K562 (cell line): ENCODE measurements around the gene GBX1. TPM values are rescaled to one million over a fixed set of nuclear protein-coding genes. Genes with fewer than 3 reads are reported as not detected.

Experiments
- ATAC-seq: fragments of 200-7000 bp; cut with Tn5 transposase; 3 replicates; pipeline ENCODE4 v1.9.1; 2020; ENCODE audit warnings: moderate library complexity
- BruUV-seq: library from RNA; stranded (reverse); fragments of 400-500 nt; replicated peaks from 2 replicates; lab custom pipeline; 2021; lab: Mats Ljungman, UMichigan
- CTCF ChIA-PET: fragments of 300-600 bp; formaldehyde crosslinking; extraction: SDS; loops from one replicate; lab custom pipeline; 2021; ENCODE audit warnings: low intra/inter-chr PET ratio; lab: Yijun Ruan, JAX
- POLR2A ChIA-PET: fragments of 300-600, 350-650 bp; sonication (Branson Sonifier 250); formaldehyde crosslinking; extraction: SDS; loops from one replicate; lab custom pipeline; 2021; ENCODE audit warnings: antibody characterized with exemption, inconsistent platforms; lab: Yijun Ruan, JAX
- DNase-seq, 4 experiments: peaks; one replicate each; pipeline versions ENCODE4 v3.0.0 to v3.0.0-alpha.2; 2011 to 2018; ENCODE audit warnings: low spot score in 3 of 4, mixed read lengths in 3 of 4; ENCODE audit errors: extremely low read depth in 1 of 4
- FAIRE-seq: peaks from 2 replicates; lab custom pipeline; 2011; peaks lifted over from hg19 to GRCh38; lab: Jason Lieb, UNC
- H2AFZ ChIP-seq: 2 replicates; pipeline ENCODE4 v1.6.0; 2011; ENCODE audit warnings: low read depth, low read length, control low read depth, inconsistent platforms
- H3K27ac ChIP-seq: fragments of 200-600 bp; 3 replicates; pipeline ENCODE4 v1.8.0; 2011; ENCODE audit warnings: low read depth, mild to moderate bottlenecking, control low read depth, inconsistent platforms, low read length, moderate library complexity, mixed read lengths; ENCODE audit errors: extremely low read depth
- H3K27me3 ChIP-seq, 2 experiments: fragments of 300-600 bp in 1 of 2; 2 replicates in 1 of 2; 3 replicates in 1 of 2; pipeline versions ENCODE4 v1.6.0 to v1.8.0; 2011; ENCODE audit warnings: inconsistent platforms in 2 of 2, low read length in 2 of 2, mild to moderate bottlenecking in 1 of 2, mixed read lengths in 1 of 2, moderate library complexity in 1 of 2; ENCODE audit not compliant: control insufficient read depth in 2 of 2, insufficient read depth in 2 of 2
- H3K36me3 ChIP-seq: fragments of 300-600 bp; 3 replicates; pipeline ENCODE4 v1.8.0; 2011; ENCODE audit warnings: mild to moderate bottlenecking, low read length, inconsistent platforms; ENCODE audit not compliant: control insufficient read depth, insufficient read depth
- H3K4me1 ChIP-seq, 2 experiments: fragments of 200-600 bp in 1 of 2; replicated peaks in 1 of 2; 2 replicates in 1 of 2; 3 replicates in 1 of 2; pipeline versions ENCODE4 v1.5.1 to v1.8.0; 2011; ENCODE audit warnings: inconsistent platforms in 2 of 2, low read length in 2 of 2, mild to moderate bottlenecking in 1 of 2, mixed read lengths in 1 of 2, moderate library complexity in 1 of 2; ENCODE audit not compliant: control insufficient read depth in 2 of 2, insufficient read depth in 2 of 2
- H3K4me2 ChIP-seq: 2 replicates; pipeline ENCODE4 v1.6.1; 2011; ENCODE audit warnings: low read length, control low read depth, inconsistent platforms, mixed read lengths; ENCODE audit not compliant: insufficient read depth
- H3K4me3 ChIP-seq: fragments of 200-600 bp; sonication (generic), shearing (Covaris generic); 2 replicates; pipeline ENCODE4 v1.5.1; 2016; ENCODE audit warnings: control low read depth, inconsistent platforms
- H3K79me2 ChIP-seq: fragments of 200-600 bp; 3 replicates; pipeline ENCODE4 v1.8.0; 2011; ENCODE audit warnings: low read length, inconsistent platforms; ENCODE audit not compliant: control insufficient read depth, insufficient read depth
- H3K9ac ChIP-seq, 2 experiments: 2 replicates each; pipeline versions ENCODE4 v1.6.0 to v1.6.1; 2011; ENCODE audit warnings: low read depth in 2 of 2, low read length in 2 of 2, control low read depth in 1 of 2, inconsistent platforms in 1 of 2, mild to moderate bottlenecking in 1 of 2, mixed read lengths in 1 of 2; ENCODE audit not compliant: insufficient read depth in 1 of 2
- H3K9me1 ChIP-seq: one replicate; pipeline ENCODE4 v1.6.0; 2011; ENCODE audit warnings: inconsistent platforms, mild to moderate bottlenecking, low read length, moderate library complexity; ENCODE audit not compliant: control insufficient read depth, insufficient read depth
- H3K9me3 ChIP-seq: replicated peaks from 2 replicates; pipeline ENCODE4 v1.5.1; 2011; ENCODE audit warnings: low read depth, low read length, inconsistent platforms; ENCODE audit not compliant: control insufficient read depth, insufficient read depth
- H4K20me1 ChIP-seq: replicated peaks from 2 replicates; pipeline ENCODE4 v1.6.1; 2011; ENCODE audit warnings: low read length, inconsistent platforms, mixed read lengths; ENCODE audit not compliant: control insufficient read depth, insufficient read depth
- DMBX1 ChIP-seq: fragments of 250-450 bp; sonication (Bioruptor Pico); IDR thresholded peaks from 2 replicates; pipeline ENCODE4 v1.8.0; 2022; ENCODE audit warnings: inconsistent platforms, mild to moderate bottlenecking, moderate library complexity, borderline replicate concordance
- GTF2E2 ChIP-seq: fragments of 200-800 bp; sonication (Bioruptor generic); IDR thresholded peaks from 2 replicates; pipeline ENCODE4 v1.6.1; 2016; ENCODE audit warnings: missing genetic modification characterization, missing compliant biosample characterization
- L3MBTL2 ChIP-seq: fragments of 450-650 bp; IDR thresholded peaks from 2 replicates; pipeline ENCODE4 v1.6.1; 2016; ENCODE audit warnings: mild to moderate bottlenecking, moderate library complexity
- MBD2 ChIP-seq: sonication (generic); IDR thresholded peaks from 2 replicates; pipeline ENCODE4 v1.6.1; 2016; ENCODE audit warnings: low read depth, borderline replicate concordance
- NCOA2 ChIP-seq, 2 experiments: fragments of 450-650 bp; IDR thresholded peaks; 2 replicates each; pipeline ENCODE4 v1.6.1; 2018; ENCODE audit warnings: mild to moderate bottlenecking in 2 of 2, moderate library complexity in 1 of 2; ENCODE audit not compliant: partially characterized antibody in 2 of 2
- RBFOX2 ChIP-seq: fragments of 200-400 bp; formaldehyde crosslinking; IDR thresholded peaks from 2 replicates; pipeline ENCODE4 v1.6.1; 2017; ENCODE audit warnings: low read depth, mild to moderate bottlenecking, low read length, moderate library complexity
- SIX5 ChIP-seq, 2 experiments: IDR thresholded peaks; 2 replicates each; pipeline ENCODE4 v1.6.1; 2011; ENCODE audit warnings: low read length in 2 of 2, borderline replicate concordance in 1 of 2, low read depth in 1 of 2, mild to moderate bottlenecking in 1 of 2, moderate library complexity in 1 of 2; ENCODE audit not compliant: insufficient read depth in 1 of 2
- TAF1 ChIP-seq: IDR thresholded peaks from 2 replicates; pipeline ENCODE4 v1.6.1; 2011; ENCODE audit warnings: mild to moderate bottlenecking, low read length, moderate library complexity; ENCODE audit not compliant: insufficient read depth, control insufficient read depth, severe bottlenecking; ENCODE audit errors: extremely low read depth
- TEAD1 ChIP-seq, 2 experiments: fragments of 450-650 bp in 1 of 2; sonication (generic) in 1 of 2; formaldehyde crosslinking; IDR thresholded peaks; 2 replicates each; pipeline versions ENCODE4 v1.4.0 to v1.8.0; 2020 to 2022; ENCODE audit warnings: mild to moderate bottlenecking in 2 of 2, missing genetic modification reagents in 1 of 2
- TEAD4 ChIP-seq, 2 experiments: sonication (generic) in 1 of 2; formaldehyde crosslinking in 1 of 2; IDR thresholded peaks; 2 replicates each; pipeline versions ENCODE4 v1.6.1 to v1.8.0; 2012 to 2022; ENCODE audit warnings: borderline replicate concordance in 1 of 2, inconsistent platforms in 1 of 2, low read length in 1 of 2, mild to moderate bottlenecking in 1 of 2, missing genetic modification reagents in 1 of 2
- TRIM24 ChIP-seq, 2 experiments: fragments of 450-650 bp; IDR thresholded peaks; 2 replicates each; pipeline ENCODE4 v1.6.1; 2016
- ZBTB8A ChIP-seq: fragments of 450-650 bp; IDR thresholded peaks from 2 replicates; pipeline ENCODE4 v1.6.1; 2018; ENCODE audit warnings: mild to moderate bottlenecking, moderate library complexity; ENCODE audit not compliant: partially characterized antibody
- ZFP1 ChIP-seq: fragments of 450-650 bp; formaldehyde crosslinking; IDR thresholded peaks from 2 replicates; pipeline ENCODE4 v1.4.0; 2020; ENCODE audit warnings: mild to moderate bottlenecking, mixed read lengths
- ZNF695 ChIP-seq: fragments of 450-650 bp; formaldehyde crosslinking; IDR thresholded peaks from 2 replicates; pipeline ENCODE4 v1.4.0; 2020; ENCODE audit warnings: mild to moderate bottlenecking, moderate library complexity
- WGBS: fragments of 100-300 bp; shearing (Covaris generic); methylation state at CpG from one replicate; pipeline ENCODE4 v1.1.6; 2016; ENCODE audit warnings: low coverage, mixed read lengths; ENCODE audit not compliant: insufficient coverage; ENCODE audit errors: missing lambda C conversion rate; 5-methylcytosine and 5-hydroxymethylcytosine counted together
- in situ Hi-C: fragments of 300-500 bp; cut with MboI; formaldehyde crosslinking; loops from 4 replicates; pipeline ENCODE4 v1.15.0; 2018; ENCODE audit warnings: inconsistent platforms, mixed read lengths
- intact Hi-C: fragments of 100-400 bp; cut with micrococcal nuclease; formaldehyde crosslinking; loops from 2 replicates; pipeline ENCODE4 v1.14.2; 2022
- polyA plus RNA-seq, 8 experiments: library from polyadenylated mRNA; depleted of rRNA in 4 of 8; stranded (reverse) in 5 of 8; unstranded in 3 of 8; fragments of >200 nt; fragmentation: Nextera tagmentation in 2 of 8; fragmentation: Illumina TruSeq in 1 of 8; extraction: Ambion mirVana in 2 of 8; extraction: Trizol in 1 of 8; gene quantifications; 2 replicates each; pipeline versions ENCODE4 v1.2.1 to v1.2.3, GENCODE V29; 2011 to 2014; ENCODE audit warnings: inconsistent platforms in 1 of 8, missing spikeins in 1 of 8
- total RNA-seq, 7 experiments: library from RNA; depleted of rRNA in 6 of 7; stranded (reverse); fragments of >200 nt in 6 of 7; fragmentation: Illumina TruSeq in 2 of 7; extraction: Trizol in 2 of 7; gene quantifications; 2 replicates each; pipeline versions ENCODE4 v1.2.1 to v1.2.3, GENCODE V29; 2011 to 2021; ENCODE audit warnings: low replicate concordance in 1 of 7
- TF ChIP-seq, protein P1 (sequence below): fragments of 450-650 bp; conservative IDR thresholded peaks from 2 replicates; pipeline ENCODE4 v1.6.1; 2016; ENCODE audit warnings: missing genetic modification characterization, low read depth, mild to moderate bottlenecking, missing compliant biosample characterization, moderate library complexity
- TF ChIP-seq, protein P2 (sequence below): sonication (generic); formaldehyde crosslinking; IDR thresholded peaks from 2 replicates; pipeline ENCODE4 v1.8.1; 2022; ENCODE audit warnings: missing genetic modification reagents

GBX1 gene
- total and polyA plus RNA-seq, 9 of the 15 experiments (the other 6 are each of a cell fraction or from before 2014, with no cell fraction given), result not detected

DNA sequence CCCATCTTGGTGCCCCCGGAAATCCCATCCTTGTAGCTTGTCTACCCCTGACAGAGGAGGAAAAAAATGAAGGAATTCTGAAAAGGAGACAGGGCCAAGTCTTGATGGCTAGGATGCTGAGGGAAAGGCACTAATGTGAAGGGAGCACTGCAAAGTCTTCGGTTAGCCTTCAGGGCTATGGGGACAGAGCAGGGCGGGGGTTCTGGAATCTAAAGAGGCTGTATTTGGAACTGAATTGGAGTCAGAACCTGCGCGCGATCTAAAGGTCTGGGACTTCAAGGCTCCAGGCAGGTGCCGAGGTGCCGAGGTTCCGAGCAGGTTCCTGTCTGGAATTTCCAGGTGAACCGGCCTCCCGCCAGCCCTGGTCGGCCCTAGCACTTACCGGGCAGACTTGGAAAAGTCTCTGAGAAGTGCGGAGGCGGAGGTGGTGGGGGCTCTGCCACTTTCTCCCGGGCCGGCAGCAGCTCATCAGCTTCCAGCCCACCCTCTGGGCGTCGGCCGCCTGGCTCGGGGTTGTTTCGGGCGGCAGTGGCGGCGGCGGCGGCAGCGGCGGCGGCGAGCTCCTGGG is 781 bp downstream of the GBX1 start:
- H3K79me2 ChIP-seq, result no peaks in the 10 kb centered on the region
- H3K36me3 ChIP-seq, result no peaks in the 10 kb centered on the region
- no peak for DNase-seq
- FAIRE-seq, result no peak
- in situ Hi-C loops (no loop called here), intact Hi-C loops (loop anchor here (5.0 to 10.0 kb wide), 2 partner anchors 179 to 282 kb away; no protein-coding TSS in a partner anchor)
- 42% methylated on average over 30 of the region's 31 CpGs for WGBS
- H3K27me3 ChIP-seq, result peaks cover 52 to 56% of the 10 kb centered on the region in 2 experiments
- no peaks in the 10 kb centered on the region for H3K9me3 ChIP-seq
- no peak for ATAC-seq
- TF ChIP-seq, protein P1, sequence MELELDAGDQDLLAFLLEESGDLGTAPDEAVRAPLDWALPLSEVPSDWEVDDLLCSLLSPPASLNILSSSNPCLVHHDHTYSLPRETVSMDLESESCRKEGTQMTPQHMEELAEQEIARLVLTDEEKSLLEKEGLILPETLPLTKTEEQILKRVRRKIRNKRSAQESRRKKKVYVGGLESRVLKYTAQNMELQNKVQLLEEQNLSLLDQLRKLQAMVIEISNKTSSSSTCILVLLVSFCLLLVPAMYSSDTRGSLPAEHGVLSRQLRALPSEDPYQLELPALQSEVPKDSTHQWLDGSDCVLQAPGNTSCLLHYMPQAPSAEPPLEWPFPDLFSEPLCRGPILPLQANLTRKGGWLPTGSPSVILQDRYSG, result no peak
- TF ChIP-seq SIX5 (IDR thresholded peaks at IDR 0.05; ENCODE audit: borderline replicate concordance in 1 of 2, insufficient read depth in 1 of 2, low read depth in 1 of 2, low read length in 2 of 2), result no peak
- TF ChIP-seq, protein P2, sequence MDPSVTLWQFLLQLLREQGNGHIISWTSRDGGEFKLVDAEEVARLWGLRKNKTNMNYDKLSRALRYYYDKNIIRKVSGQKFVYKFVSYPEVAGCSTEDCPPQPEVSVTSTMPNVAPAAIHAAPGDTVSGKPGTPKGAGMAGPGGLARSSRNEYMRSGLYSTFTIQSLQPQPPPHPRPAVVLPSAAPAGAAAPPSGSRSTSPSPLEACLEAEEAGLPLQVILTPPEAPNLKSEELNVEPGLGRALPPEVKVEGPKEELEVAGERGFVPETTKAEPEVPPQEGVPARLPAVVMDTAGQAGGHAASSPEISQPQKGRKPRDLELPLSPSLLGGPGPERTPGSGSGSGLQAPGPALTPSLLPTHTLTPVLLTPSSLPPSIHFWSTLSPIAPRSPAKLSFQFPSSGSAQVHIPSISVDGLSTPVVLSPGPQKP (CRISPR knock-in tag), result no peak
- TF ChIP-seq GTF2E2 (tag), result no peak
- TF ChIP-seq RBFOX2, result no peak
- TF ChIP-seq TRIM24 (IDR thresholded peaks at IDR 0.05), result no peak
- no peak for TF ChIP-seq ZBTB8A
- no peak for TF ChIP-seq TEAD4 (IDR thresholded peaks at IDR 0.05; ENCODE audit: low read length)
- TF ChIP-seq TEAD4 (CRISPR knock-in tag; IDR thresholded peaks at IDR 0.05; ENCODE audit: borderline replicate concordance), result no peak
- no peak for TF ChIP-seq ZFP1
- TF ChIP-seq ZNF695 (CRISPR knock-in tag), result no peak
- TF ChIP-seq TAF1, result no peak
- no peak for TF ChIP-seq L3MBTL2
- no peak for TF ChIP-seq DMBX1
- no peak for TF ChIP-seq TEAD1 (CRISPR knock-in tag; IDR thresholded peaks at IDR 0.05)
- TF ChIP-seq MBD2, result no peak
- TF ChIP-seq NCOA2 (IDR thresholded peaks at IDR 0.05; ENCODE audit: partially characterized antibody in 2 of 2), result no peak
- H3K4me3 ChIP-seq, result no peak overlapping the region
- no peak overlapping the region for H3K9ac ChIP-seq
- ChIA-PET POLR2A (interaction anchor here (0.5 to 1.2 kb wide), 4 partner anchors 10 to 77 kb away, joined by 3 to 5 read pairs (median 4); no protein-coding TSS in a partner anchor), CTCF (interaction anchor here (1.0 to 3.0 kb wide), 2 partner anchors 43 to 76 kb away, joined by 5 to 13 read pairs; no protein-coding TSS in a partner anchor)
- BruUV-seq, result no TSS peak
- peaks cover 0 to 18% of the 10 kb centered on the region in 2 experiments; a peak in 4 of 5 replicates for H3K4me1 ChIP-seq
- no peaks in the 10 kb centered on the region for H4K20me1 ChIP-seq
- no peak overlapping the region for H3K4me2 ChIP-seq
- H2AFZ ChIP-seq, result no peak overlapping the region
- H3K27ac ChIP-seq, result no peak overlapping the region
- H3K9me1 ChIP-seq, result no peaks in the 10 kb centered on the region
